ENCODE measurements around the gene ADM. TPM values are rescaled to one million over a fixed set of nuclear protein-coding genes. Genes with fewer than 3 reads are reported as not detected.
"Not testable (repeated sequence)": the region's sequence is repeated elsewhere in the genome, so short reads cannot be mapped to it uniquely, and the experiment has no call there.

The ADM gene
- total RNA-seq, 1 experiment from 2014 or later, result 21.9 TPM

DNA sequence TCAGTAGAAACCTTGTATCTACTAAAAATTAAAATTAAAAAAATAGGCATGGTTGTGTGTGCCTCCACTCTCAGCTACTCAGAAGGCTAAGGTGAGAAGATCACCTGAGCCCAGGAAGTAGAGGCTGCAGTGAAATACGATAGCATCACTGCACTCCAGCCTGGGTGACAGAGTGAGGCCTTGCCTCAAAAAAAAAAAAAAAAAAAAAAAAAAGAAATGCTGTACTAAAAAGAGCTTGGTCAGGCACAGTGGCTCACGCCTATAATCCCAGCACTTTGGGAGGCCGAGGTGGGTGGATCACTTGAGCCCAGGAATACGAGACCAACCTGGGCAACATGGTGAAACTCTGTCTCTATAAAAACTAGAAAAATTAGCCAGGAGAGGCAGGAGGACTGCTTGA is 47.4 kb upstream of the ADM start:
- ChIA-PET CTCF (interaction anchor here (0.6 kb wide), 1 partner anchor 24 kb away, joined by 3 read pairs; no protein-coding TSS in a partner anchor), POLR2A (ENCODE audit: unreplicated experiment) (no interaction called here)
- intact Hi-C loops (cut with micrococcal nuclease; ENCODE audit: unreplicated experiment), result no loop called here
- H3K36me3 ChIP-seq (ENCODE audit: low read depth), result no peaks in the 10 kb centered on the region
- H2AFZ ChIP-seq, result no peak overlapping the region
- H3F3A ChIP-seq (ENCODE audit: insufficient read depth, low read depth), result no peaks in the 10 kb centered on the region
- H3K27ac ChIP-seq, result no peak overlapping the region
- DNase-seq, result peak in 1 of 2 experiments; percentile 3
- H4K20me1 ChIP-seq (ENCODE audit: insufficient read depth), result no peaks in the 10 kb centered on the region
- no peak overlapping the region for H3K4me3 ChIP-seq
- no peaks in the 10 kb centered on the region for H3K9me2 ChIP-seq (ENCODE audit: insufficient read depth)
- no peak overlapping the region for H3K4me2 ChIP-seq
- BruUV-seq (replicated peaks), result no TSS peak
- H3K27me3 ChIP-seq (ENCODE audit: insufficient read depth, low read depth), result no peaks in the 10 kb centered on the region
- H3K9me3 ChIP-seq (ENCODE audit: insufficient read depth, low read depth), result no peaks in the 10 kb centered on the region
- no peaks in the 10 kb centered on the region for H3K79me2 ChIP-seq (ENCODE audit: low read depth)
- TF ChIP-seq, protein P1, sequence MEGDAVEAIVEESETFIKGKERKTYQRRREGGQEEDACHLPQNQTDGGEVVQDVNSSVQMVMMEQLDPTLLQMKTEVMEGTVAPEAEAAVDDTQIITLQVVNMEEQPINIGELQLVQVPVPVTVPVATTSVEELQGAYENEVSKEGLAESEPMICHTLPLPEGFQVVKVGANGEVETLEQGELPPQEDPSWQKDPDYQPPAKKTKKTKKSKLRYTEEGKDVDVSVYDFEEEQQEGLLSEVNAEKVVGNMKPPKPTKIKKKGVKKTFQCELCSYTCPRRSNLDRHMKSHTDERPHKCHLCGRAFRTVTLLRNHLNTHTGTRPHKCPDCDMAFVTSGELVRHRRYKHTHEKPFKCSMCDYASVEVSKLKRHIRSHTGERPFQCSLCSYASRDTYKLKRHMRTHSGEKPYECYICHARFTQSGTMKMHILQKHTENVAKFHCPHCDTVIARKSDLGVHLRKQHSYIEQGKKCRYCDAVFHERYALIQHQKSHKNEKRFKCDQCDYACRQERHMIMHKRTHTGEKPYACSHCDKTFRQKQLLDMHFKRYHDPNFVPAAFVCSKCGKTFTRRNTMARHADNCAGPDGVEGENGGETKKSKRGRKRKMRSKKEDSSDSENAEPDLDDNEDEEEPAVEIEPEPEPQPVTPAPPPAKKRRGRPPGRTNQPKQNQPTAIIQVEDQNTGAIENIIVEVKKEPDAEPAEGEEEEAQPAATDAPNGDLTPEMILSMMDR (conservative IDR thresholded peaks at IDR 0.05), result no peak
- no peak for TF ChIP-seq EZH2 (IDR thresholded peaks at IDR 0.05; ENCODE audit: low read depth)
- no peaks in the 10 kb centered on the region for H3K4me1 ChIP-seq (replicated peaks; ENCODE audit: insufficient read depth)

DNA sequence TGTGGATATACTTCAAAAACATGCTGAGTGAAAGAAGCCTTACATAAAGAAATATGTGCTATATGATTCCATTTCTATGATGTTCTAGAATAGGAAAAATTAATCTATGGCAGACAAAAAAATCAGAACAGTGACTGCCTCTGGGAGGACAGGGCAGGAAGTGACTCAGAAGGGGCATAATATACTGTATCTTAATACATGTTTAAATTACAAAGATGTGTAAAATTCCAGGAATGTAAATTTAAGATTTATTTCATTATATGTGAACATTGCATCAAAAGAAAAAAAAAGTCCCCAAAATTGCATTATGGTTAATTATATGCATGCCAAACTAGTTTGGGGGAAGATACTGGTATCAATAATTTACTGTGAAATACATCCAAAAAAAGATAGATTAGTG is 43.1 kb upstream of the ADM start:
- Histone ChIP-seq H3K9me3 (ENCODE audit: insufficient read depth, low read depth) (no peaks in the 10 kb centered on the region), H3K9me2 (ENCODE audit: insufficient read depth) (no peaks in the 10 kb centered on the region), H3K4me2 (no peak overlapping the region), H3K4me3 (no peak overlapping the region), H2AFZ (no peak overlapping the region), H3K4me1 (replicated peaks; ENCODE audit: insufficient read depth) (no peaks in the 10 kb centered on the region), H3F3A (ENCODE audit: insufficient read depth, low read depth) (no peaks in the 10 kb centered on the region), H3K27ac (no peak overlapping the region), H4K20me1 (ENCODE audit: insufficient read depth) (no peaks in the 10 kb centered on the region), H3K27me3 (ENCODE audit: insufficient read depth, low read depth) (no peaks in the 10 kb centered on the region), H3K36me3 (ENCODE audit: low read depth) (no peaks in the 10 kb centered on the region), H3K79me2 (ENCODE audit: low read depth) (no peaks in the 10 kb centered on the region)
- intact Hi-C loops (cut with micrococcal nuclease; ENCODE audit: unreplicated experiment), result no loop called here
- no TSS peak for BruUV-seq (replicated peaks)
- no peak for DNase-seq
- POLR2A ChIA-PET (ENCODE audit: unreplicated experiment), result no interaction called here
- CTCF ChIA-PET, result no interaction called here
- no peak for TF ChIP-seq EZH2 (IDR thresholded peaks at IDR 0.05; ENCODE audit: low read depth)
- TF ChIP-seq, protein P1 (conservative IDR thresholded peaks at IDR 0.05), result no peak

DNA sequence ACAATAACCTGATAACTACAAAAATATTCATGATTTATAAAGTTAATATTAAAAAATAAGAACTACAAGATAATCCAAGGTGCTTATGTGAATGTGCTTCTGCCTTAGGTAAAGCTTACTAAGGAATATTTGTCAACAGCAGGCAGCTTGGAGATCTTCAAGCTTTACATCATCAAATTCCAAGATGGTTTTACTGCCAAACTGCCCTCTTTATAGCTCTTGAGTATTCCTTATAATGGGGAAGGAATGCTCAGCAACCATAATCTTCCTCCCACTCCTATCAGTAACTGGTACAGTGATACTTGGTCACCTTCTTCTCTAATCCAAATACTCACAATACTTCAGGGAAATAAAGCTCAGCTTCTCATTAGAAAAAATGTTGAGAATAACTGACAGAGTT is 40.9 kb upstream of the ADM start:
- CTCF ChIA-PET, result no interaction called here
- DNase-seq, result no peak

DNA sequence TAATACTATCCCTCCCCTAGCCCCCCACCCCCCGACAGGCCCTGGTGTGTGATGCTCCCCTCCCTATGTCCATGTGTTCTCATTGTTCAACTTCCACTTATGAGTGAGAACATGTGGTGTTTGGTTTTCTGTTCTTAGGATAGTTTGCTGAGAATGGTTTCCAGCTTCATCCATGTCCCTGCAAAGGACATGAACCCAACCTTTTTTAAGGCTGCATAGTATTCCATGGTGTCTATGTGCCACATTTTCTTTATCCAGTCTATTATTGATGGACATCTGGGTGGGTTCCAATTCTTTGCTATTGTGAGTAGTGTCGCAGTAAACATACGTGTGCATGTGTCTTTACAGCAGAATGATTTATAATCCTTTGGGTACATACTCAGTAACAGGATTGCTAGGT is 40.2 kb upstream of the ADM start:
- H3K27me3 ChIP-seq (ENCODE audit: insufficient read depth, low read depth); H3F3A ChIP-seq (ENCODE audit: insufficient read depth, low read depth); CTCF ChIA-PET; DNase-seq; H3K9me3 ChIP-seq (ENCODE audit: insufficient read depth, low read depth); POLR2A ChIA-PET (ENCODE audit: unreplicated experiment); H3K27ac ChIP-seq; BruUV-seq (replicated peaks); H3K4me3 ChIP-seq; H3K9me2 ChIP-seq (ENCODE audit: insufficient read depth); H2AFZ ChIP-seq; H3K79me2 ChIP-seq (ENCODE audit: low read depth); H3K4me1 ChIP-seq (replicated peaks; ENCODE audit: insufficient read depth); intact Hi-C loops (cut with micrococcal nuclease; ENCODE audit: unreplicated experiment); H4K20me1 ChIP-seq (ENCODE audit: insufficient read depth); H3K36me3 ChIP-seq (ENCODE audit: low read depth); H3K4me2 ChIP-seq: not testable (repeated sequence)

More for the DNA sequence above, 40.9 kb upstream of the ADM start:
- no peaks in the 10 kb centered on the region for H3K36me3 ChIP-seq (ENCODE audit: low read depth)
- H3K27ac ChIP-seq, result no peak overlapping the region
- H3K9me2 ChIP-seq (ENCODE audit: insufficient read depth), result no peaks in the 10 kb centered on the region
- H3K4me1 ChIP-seq (replicated peaks; ENCODE audit: insufficient read depth), result no peaks in the 10 kb centered on the region
- no TSS peak for BruUV-seq (replicated peaks)
- POLR2A ChIA-PET (ENCODE audit: unreplicated experiment), result no interaction called here
- no peak overlapping the region for H3K4me2 ChIP-seq
- H3K27me3 ChIP-seq (ENCODE audit: insufficient read depth, low read depth), result no peaks in the 10 kb centered on the region
- H3K4me3 ChIP-seq, result no peak overlapping the region
- intact Hi-C loops (cut with micrococcal nuclease; ENCODE audit: unreplicated experiment), result no loop called here
- no peak overlapping the region for H2AFZ ChIP-seq
- H3F3A ChIP-seq (ENCODE audit: insufficient read depth, low read depth), result no peaks in the 10 kb centered on the region
- TF ChIP-seq, protein P1 (conservative IDR thresholded peaks at IDR 0.05), result no peak
- TF ChIP-seq EZH2 (IDR thresholded peaks at IDR 0.05; ENCODE audit: low read depth), result no peak
- no peaks in the 10 kb centered on the region for H4K20me1 ChIP-seq (ENCODE audit: insufficient read depth)
- H3K79me2 ChIP-seq (ENCODE audit: low read depth), result no peaks in the 10 kb centered on the region
- H3K9me3 ChIP-seq (ENCODE audit: insufficient read depth, low read depth), result no peaks in the 10 kb centered on the region

All from PC-9 (cell line).